ENCODE results near the gene PATL2. TPM values are rescaled to one million over a fixed set of nuclear protein-coding genes. Genes with fewer than 3 reads are reported as not detected.
"Not testable (repeated sequence)": the region's sequence is repeated elsewhere in the genome, so short reads cannot be mapped to it uniquely, and the experiment has no call there.

The PATL2 gene
- polyA plus RNA-seq, 1 donor, result 1.4 TPM

GRCh38 chr15:44654858-44655257 lies 56.3 kb downstream of the PATL2 start:
- no peak for DNase-seq

DNA sequence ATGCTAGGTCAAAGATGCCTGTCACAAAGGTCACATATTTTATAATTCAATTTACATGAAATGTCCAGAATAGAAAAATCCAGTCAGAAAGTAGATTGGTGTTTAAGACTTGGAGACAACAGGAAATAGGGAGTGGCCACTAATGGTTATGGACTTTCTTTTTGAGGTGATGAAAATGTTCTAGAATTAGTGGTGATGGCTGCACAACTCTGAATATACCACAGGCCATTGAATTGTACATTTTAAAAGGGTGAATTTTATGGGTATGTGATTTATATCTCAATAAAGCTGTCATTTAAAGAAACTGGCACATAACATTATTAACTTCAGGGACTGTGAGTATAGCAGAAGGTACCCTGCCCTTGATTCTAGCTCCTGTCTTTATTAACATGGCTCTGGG lies 63.5 kb downstream of the PATL2 start:
- DNase-seq, result no peak

GRCh38 chr15:44647036-44647435 lies 64.1 kb downstream of the PATL2 start:
- no peak for DNase-seq

DNA sequence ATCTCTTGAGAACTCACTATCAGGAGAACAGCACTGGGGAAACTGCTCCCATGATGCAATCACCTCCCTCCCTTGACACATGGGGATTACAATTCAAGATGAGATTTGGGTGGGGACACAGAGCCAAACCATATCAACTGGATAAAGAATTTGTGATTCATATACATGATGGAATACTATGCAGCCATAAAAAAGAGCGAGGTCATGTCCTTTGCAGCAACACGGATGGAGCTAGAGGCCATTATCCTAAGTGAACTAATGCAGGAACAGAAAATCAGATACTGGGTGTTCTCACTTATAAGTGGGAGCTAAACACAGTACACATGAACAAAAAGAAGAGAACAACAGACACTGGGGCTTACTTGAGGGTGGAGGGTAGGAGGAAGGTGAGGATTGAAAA lies 64.7 kb downstream of the PATL2 start:
- no peak for DNase-seq

GRCh38 chr15:44641651-44642050 lies 69.5 kb downstream of the PATL2 start:
- DNase-seq, result no peak

DNA sequence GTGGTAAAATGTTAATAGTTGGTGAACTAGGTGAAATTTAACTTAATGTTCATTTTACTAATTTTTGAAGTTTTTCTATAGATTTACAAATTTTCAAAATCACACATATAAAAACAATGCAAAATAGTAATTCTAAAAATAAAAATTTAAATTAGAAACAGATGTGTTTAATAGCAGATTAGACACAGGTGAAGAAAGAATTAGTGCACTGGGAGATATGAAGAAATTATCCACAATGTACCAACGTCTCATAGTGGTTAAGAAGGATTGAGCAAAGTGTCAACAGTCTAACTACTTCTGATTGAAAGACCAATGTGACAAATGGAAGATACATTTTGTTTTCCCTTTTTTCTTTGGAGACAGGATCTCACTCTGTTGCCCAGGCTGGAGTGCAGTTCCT lies 74.1 kb downstream of the PATL2 start:
- DNase-seq, result no peak

GRCh38 chr15:44633603-44634002 lies 77.5 kb downstream of the PATL2 start:
- no peak for DNase-seq

DNA sequence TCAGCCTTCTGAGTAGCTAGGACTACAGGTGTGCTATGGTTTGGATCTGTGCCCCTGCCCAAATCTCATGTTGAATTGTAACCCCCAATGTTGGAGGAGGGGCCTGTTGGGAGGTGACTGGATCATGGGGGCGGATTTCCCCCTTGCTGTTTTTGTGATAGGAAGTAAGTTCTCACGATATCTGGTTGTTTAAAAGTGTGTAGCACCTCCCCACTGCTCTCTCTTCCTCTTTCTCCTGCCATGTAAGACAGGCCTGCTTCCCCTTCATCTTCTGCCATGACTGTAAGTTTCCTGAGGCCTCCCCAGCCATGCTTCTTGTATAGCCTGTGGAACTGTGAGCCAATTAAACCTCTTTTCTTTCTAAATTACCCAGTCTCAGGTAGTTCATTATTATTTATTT lies 85.8 kb downstream of the PATL2 start:
- DNase-seq, result not testable (repeated sequence)

- no peak for DNase-seq
Observed at GRCh38 chr15:44623178-44623577, 87.9 kb downstream of the PATL2 start.

GRCh38 chr15:44620081-44620480 lies 91.0 kb downstream of the PATL2 start:
- peak; percentile 0 for DNase-seq

DNA sequence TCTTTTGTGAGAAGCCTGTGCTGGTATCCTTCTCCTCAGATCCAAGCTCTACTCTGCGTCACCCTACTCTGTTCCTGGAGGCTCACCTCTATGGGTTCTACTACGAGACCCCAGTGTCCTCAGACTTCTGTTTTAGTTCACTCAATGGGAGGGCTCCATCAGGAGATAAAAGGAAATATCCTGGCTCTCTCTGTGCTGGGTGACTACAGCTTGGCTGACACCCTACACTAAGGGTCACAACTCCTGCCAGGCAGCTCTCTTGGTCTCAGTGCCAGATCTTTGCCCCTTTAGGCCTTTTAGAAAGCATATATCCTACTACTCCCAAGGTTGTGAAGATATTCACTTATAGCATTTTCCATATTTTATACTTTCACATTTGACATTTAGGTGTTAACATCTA lies 94.1 kb downstream of the PATL2 start:
- DNase-seq, result no peak

Other genes with a start within 250 kb of the PATL2 start
- 132 TPM for gene EIF3J, start 174.2 kb downstream of the PATL2 start, polyA plus RNA-seq (ENCODE audit: insufficient read length)
- 102 TPM for gene SPG11, start 47.7 kb downstream of the PATL2 start, polyA plus RNA-seq (ENCODE audit: insufficient read length)
- gene B2M, start 194 bp upstream of the PATL2 start, polyA plus RNA-seq (ENCODE audit: insufficient read length), result 799 TPM
- gene TRIM69, start 25.2 kb upstream of the PATL2 start, polyA plus RNA-seq (ENCODE audit: insufficient read length), result 24.6 TPM
- gene TERB2, start 245.4 kb upstream of the PATL2 start, polyA plus RNA-seq (ENCODE audit: insufficient read length), result not detected